Epithelial cell of proximal tubule (primary cell): ENCODE results near the gene HBQ1. TPM values are rescaled to one million over a fixed set of nuclear protein-coding genes. Genes with fewer than 3 reads are reported as not detected.
"Not testable (repeated sequence)": the region's sequence is repeated elsewhere in the genome, so short reads cannot be mapped to it uniquely, and the experiment has no call there.

Source experiments
- DNase-seq: peaks from one replicate; pipeline ENCODE4 v3.0.0-alpha.2; 2011; ENCODE audit warnings: low read depth
- H3K4me3 ChIP-seq: 2 replicates; pipeline ENCODE4 v1.5.1; 2011; ENCODE audit warnings: low read depth, mild to moderate bottlenecking, low read length
- total RNA-seq: library from RNA; depleted of rRNA; stranded (reverse); fragments of >200 nt; gene quantifications from 2 replicates; pipeline ENCODE4 v1.2.3, GENCODE V29; 2015
- TF ChIP-seq, protein P1 (sequence below): conservative IDR thresholded peaks from 2 replicates; pipeline ENCODE4 v1.5.1; 2012; ENCODE audit warnings: low read depth, mild to moderate bottlenecking, low read length

HBQ1 gene
- total RNA-seq, 1 donor from 2014 or later, result 12.1 TPM

DNA sequence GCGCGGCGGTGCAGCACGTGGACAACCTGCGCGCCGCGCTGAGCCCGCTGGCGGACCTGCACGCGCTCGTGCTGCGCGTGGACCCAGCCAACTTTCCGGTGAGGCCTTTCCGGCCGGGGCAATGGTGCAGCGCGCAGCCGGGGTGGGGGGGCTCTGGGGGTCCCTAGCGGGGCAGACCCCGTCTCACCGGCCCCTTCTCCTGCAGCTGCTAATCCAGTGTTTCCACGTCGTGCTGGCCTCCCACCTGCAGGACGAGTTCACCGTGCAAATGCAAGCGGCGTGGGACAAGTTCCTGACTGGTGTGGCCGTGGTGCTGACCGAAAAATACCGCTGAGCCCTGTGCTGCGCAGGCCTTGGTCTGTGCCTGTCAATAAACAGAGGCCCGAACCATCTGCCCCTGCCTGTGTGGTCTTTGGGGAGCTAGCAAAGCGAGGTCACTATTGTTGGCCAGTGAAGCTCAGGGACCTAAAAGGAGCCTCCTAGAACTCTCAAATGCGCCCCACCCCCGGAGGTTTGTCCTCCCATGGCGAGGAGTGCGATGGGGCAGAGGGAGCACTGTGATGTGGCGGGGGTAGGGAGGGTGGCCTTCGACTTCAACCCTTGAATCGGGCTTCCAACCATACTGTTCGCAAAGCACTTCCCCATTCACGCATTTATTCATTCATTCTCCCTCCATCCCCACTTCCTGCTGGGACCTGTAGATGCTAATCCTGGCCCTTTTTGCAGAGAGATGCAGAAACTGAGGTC, 13.7 kb upstream of the HBQ1 start:
- no peak overlapping the region for H3K4me3 ChIP-seq
- DNase-seq, result no peak
- TF ChIP-seq, protein P1, sequence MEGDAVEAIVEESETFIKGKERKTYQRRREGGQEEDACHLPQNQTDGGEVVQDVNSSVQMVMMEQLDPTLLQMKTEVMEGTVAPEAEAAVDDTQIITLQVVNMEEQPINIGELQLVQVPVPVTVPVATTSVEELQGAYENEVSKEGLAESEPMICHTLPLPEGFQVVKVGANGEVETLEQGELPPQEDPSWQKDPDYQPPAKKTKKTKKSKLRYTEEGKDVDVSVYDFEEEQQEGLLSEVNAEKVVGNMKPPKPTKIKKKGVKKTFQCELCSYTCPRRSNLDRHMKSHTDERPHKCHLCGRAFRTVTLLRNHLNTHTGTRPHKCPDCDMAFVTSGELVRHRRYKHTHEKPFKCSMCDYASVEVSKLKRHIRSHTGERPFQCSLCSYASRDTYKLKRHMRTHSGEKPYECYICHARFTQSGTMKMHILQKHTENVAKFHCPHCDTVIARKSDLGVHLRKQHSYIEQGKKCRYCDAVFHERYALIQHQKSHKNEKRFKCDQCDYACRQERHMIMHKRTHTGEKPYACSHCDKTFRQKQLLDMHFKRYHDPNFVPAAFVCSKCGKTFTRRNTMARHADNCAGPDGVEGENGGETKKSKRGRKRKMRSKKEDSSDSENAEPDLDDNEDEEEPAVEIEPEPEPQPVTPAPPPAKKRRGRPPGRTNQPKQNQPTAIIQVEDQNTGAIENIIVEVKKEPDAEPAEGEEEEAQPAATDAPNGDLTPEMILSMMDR, result no peak

DNA sequence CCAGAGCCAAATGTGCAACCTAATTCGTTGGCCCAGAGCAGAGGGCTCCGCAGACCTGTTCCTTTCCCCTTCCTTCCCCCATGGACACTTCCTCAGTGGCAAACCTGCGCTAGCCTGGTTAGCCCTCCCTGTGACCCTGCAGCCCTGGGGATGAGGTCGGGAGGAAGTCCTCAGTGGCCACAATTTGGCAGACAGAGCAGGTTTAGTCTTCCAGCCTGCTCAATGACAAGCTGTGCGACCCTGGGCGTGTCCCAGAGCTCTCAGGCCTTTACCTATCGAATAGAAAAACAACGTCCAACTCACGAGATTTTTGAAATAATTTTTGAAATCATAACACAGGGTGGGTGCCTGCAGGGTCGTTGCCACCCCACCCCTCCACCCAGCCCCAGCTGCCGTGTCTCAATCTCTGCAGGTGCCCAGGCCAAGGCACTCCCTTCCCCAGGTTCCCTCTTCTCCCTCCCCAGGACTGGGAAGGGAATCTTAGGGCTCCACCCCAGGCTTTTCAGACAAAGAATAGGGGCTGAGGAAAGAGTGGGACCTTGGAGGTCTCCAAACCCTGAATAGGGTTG, 13.1 kb upstream of the HBQ1 start:
- no peak for DNase-seq
- TF ChIP-seq, protein P1, result no peak
- no peak overlapping the region for H3K4me3 ChIP-seq

DNA sequence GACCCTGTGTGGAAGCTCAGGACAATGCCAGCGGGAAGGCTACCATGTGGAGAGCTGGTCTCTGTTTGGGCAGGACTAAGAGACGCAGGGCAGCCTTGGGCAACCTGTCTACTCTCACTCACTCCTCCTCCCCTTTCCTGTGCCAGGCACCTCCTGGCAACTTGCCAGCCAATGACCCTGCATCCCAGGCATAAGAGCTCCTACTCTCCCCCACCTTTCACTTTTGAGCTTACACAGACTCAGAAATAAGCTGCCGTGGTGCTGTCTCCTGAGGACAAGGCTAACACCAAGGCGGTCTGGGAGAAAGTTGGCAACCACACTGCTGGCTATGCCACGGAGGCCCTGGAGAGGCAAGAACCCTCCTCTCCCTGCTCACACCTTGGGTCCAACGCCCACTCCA, 11.8 kb upstream of the HBQ1 start:
- no peak for DNase-seq
- TF ChIP-seq, protein P1, result no peak
- no peak overlapping the region for H3K4me3 ChIP-seq

DNA sequence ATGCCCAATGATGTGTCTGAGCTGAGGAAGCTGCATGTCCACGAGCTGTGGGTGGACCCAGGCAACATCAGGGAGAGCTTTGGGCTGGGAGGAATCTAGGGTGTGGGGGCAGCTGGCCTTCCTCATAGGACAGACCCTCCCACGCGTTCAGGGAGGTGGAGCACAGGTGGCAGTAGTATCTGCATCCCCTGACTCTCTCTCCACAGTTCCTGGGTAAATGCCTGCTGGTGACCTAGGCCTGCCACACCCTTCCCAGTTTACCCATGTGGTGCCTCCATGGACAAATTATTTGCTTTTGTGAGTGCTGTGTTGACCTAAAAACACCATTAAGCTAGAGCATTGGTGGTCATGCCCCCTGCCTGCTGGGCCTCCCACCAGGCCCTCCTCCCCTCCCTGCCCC, 11.2 kb upstream of the HBQ1 start:
- TF ChIP-seq, protein P1, result no peak
- no peak for DNase-seq
- H3K4me3 ChIP-seq, result no peak overlapping the region

GRCh38 chr16:170088-170507, 10.2 kb upstream of the HBQ1 start:
- DNase-seq, H3K4me3 ChIP-seq: not testable (repeated sequence)

DNA sequence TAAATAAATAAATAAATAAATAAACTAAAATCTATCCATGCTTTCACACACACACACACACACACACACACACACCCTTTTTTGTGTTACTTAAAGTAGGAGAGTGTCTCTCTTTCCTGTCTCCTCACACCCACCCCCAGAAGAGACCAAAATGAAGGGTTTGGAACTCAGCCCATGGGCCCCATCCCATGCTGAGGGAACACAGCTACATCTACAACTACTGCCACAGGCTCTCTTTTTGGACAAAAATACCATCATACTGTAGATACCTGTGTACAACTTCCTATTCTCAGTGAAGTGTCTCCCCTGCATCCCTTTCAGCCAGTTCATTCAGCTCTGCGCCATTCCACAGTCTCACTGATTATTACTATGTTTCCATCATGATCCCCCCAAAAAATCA, 9.5 kb upstream of the HBQ1 start:
- no peak overlapping the region for H3K4me3 ChIP-seq
- no peak for DNase-seq
- TF ChIP-seq, protein P1, result no peak

DNA sequence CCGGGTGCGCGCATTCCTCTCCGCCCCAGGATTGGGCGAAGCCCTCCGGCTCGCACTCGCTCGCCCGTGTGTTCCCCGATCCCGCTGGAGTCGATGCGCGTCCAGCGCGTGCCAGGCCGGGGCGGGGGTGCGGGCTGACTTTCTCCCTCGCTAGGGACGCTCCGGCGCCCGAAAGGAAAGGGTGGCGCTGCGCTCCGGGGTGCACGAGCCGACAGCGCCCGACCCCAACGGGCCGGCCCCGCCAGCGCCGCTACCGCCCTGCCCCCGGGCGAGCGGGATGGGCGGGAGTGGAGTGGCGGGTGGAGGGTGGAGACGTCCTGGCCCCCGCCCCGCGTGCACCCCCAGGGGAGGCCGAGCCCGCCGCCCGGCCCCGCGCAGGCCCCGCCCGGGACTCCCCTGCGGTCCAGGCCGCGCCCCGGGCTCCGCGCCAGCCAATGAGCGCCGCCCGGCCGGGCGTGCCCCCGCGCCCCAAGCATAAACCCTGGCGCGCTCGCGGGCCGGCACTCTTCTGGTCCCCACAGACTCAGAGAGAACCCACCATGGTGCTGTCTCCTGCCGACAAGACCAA, 7.8 kb upstream of the HBQ1 start, which contains the start of gene HBA2:
TSS of gene HBA2 (plus strand) at position 503 of the 568 bp plus-strand sequence. CDS start at position 540, 37 bp downstream.
- not testable (repeated sequence) for H3K4me3 ChIP-seq, DNase-seq

DNA sequence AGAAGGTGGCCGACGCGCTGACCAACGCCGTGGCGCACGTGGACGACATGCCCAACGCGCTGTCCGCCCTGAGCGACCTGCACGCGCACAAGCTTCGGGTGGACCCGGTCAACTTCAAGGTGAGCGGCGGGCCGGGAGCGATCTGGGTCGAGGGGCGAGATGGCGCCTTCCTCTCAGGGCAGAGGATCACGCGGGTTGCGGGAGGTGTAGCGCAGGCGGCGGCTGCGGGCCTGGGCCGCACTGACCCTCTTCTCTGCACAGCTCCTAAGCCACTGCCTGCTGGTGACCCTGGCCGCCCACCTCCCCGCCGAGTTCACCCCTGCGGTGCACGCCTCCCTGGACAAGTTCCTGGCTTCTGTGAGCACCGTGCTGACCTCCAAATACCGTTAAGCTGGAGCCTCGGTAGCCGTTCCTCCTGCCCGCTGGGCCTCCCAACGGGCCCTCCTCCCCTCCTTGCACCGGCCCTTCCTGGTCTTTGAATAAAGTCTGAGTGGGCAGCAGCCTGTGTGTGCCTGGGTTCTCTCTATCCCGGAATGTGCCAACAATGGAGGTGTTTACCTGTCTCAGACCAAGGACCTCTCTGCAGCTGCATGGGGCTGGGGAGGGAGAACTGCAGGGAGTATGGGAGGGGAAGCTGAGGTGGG, 6.9 kb upstream of the HBQ1 start:
- not testable (repeated sequence) for DNase-seq

DNA sequence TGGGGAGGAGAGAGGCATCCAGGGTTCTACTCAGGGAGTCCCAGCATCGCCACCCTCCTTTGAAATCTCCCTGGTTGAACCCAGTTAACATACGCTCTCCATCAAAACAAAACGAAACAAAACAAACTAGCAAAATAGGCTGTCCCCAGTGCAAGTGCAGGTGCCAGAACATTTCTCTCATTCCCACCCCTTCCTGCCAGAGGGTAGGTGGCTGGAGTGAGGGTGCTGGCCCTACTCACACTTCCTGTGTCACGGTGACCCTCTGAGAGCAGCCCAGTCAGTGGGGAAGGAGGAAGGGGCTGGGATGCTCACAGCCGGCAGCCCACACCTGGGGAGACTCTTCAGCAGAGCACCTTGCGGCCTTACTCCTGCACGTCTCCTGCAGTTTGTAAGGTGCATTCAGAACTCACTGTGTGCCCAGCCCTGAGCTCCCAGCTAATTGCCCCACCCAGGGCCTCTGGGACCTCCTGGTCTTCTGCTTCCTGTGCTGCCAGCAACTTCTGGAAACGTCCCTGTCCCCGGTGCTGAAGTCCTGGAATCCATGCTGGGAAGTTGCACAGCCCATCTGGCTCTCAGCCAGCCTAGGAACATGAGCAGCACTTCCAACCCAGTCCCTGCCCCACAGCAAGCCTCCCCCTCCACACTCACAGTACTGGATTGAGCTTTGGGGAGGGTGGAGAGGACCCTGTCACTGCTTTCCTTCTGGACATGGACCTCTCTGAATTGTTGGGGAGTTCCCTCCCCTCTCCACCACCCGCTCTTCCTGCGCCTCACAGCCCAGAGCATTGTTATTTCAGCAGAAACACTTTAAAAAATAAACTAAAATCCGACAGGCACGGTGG, 6.1 kb upstream of the HBQ1 start:
- not testable (repeated sequence) for H3K4me3 ChIP-seq, DNase-seq

More for the DNA sequence above, 6.9 kb upstream of the HBQ1 start:
- H3K4me3 ChIP-seq, result not testable (repeated sequence)
